Activated CD8-positive, alpha-beta memory T cell treated with anti-CD3 and anti-CD28 coated beads for 36 hours (primary cell): ENCODE measurements around the gene DNAJB2. TPM values are rescaled to one million over a fixed set of nuclear protein-coding genes. Genes with fewer than 3 reads are reported as not detected.

Source experiments
- CTCF ChIA-PET: fragments of 350-600 bp; sonication (Branson Sonifier 250); formaldehyde crosslinking; loops from one replicate; lab custom pipeline; 2021; ENCODE audit warnings: antibody characterized with exemption; lab: Charles Lee
- POLR2A ChIA-PET: fragments of 350-600 bp; sonication (Branson Sonifier 250); formaldehyde crosslinking; loops from one replicate; lab custom pipeline; 2021; ENCODE audit warnings: antibody characterized with exemption; lab: Charles Lee
- total RNA-seq, 2 experiments: library from RNA; stranded (reverse); gene quantifications; one replicate each; pipeline ENCODE4 v1.2.3, GENCODE V29; 2021

DNAJB2 gene
- total RNA-seq, 2 experiments from 2014 or later = 50.2 to 53.5 TPM

DNA sequence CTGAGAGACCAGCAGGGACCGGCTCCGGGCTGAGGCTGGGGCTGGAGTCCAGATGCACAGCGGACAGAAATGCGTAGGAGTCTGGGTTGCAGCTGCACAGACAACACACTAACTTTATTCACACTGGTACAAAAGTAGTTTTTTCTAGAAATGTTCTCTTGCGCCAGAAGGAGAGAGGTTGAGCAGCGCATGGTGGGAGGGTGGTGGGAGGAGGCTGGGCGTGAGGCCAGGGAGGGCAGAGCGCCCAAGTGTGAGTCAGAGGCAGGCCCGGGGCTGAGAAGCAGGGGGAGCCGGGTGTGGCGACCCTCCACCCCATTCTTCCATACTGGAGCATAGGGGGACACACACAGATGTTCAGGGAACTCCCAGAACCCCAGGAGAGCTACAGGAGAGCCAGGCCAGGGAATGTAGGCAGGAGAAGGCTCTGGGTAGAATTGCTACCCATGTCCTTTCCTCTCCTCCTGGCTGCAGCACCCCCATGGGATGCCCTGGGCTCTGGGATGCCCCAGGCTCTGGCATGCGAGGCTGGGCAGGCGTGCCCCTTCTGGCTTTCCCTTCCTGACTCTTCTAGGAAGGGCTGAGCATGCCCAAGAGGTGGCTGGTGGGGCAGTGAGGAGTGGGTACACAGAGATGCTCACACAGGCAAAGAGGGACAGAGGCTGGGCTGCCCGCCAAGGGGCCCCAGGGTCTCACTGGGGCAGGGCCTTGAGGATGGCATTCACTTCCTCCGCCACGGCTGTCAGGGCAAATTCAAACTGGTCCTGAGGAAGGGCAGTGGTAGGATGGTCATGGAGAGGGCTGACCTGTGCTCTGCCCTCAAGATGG is 10.6 kb downstream of the DNAJB2 start:
- ChIA-PET POLR2A (no interaction called here), CTCF (interaction anchor here (1.1 to 3.4 kb wide), 2 partner anchors 12 to 114 kb away, joined by 5 to 19 read pairs; partner anchors contain the start of gene DNAJB2)

- ChIA-PET CTCF (interaction anchor here (1.1 to 3.4 kb wide), 2 partner anchors 12 to 115 kb away, joined by 5 to 19 read pairs; partner anchors contain the start of gene DNAJB2), POLR2A (no interaction called here)
Observed at GRCh38 chr2:219290381-219291171, 11.4 kb downstream of the DNAJB2 start.

- CTCF ChIA-PET = interaction anchor here (1.1 to 4.9 kb wide), 3 partner anchors 8 to 115 kb away, joined by 5 to 36 read pairs (median 19); partner anchors contain the start of gene DNAJB2
- POLR2A ChIA-PET = no interaction called here
Observed at GRCh38 chr2:219291394-219291793, 12.2 kb downstream of the DNAJB2 start.

GRCh38 chr2:219291910-219292490 is 12.8 kb downstream of the DNAJB2 start:
- CTCF ChIA-PET = interaction anchor here (3.4 to 4.9 kb wide), 2 partner anchors 9 to 14 kb away, joined by 19 to 36 read pairs; partner anchors contain the start of gene DNAJB2
- POLR2A ChIA-PET = no interaction called here

DNA sequence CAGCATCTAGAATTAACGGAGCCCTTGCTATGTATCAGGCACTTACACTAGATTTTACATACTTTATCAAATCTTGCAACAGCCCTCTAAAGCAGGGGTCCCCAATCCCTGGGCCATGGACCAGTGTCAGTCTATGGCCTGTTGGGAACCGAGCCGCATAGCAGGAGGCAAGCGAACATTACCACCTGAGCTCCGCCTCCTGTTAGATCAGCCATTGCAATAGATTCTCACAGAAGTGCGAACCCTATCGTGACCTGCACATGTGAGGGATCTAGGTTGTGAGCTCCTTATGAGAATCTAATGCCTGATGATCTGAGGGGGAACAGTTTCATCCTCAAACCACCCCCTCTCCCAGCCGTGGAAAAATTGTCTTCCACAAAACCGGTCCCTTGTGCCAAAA is 13.4 kb downstream of the DNAJB2 start:
- ChIA-PET POLR2A (no interaction called here), CTCF (interaction anchor here (0.9 to 4.9 kb wide), 3 partner anchors 9 to 134 kb away, joined by 3 to 36 read pairs (median 35); partner anchors contain the start of genes TUBA4A and TUBA4B)

DNA sequence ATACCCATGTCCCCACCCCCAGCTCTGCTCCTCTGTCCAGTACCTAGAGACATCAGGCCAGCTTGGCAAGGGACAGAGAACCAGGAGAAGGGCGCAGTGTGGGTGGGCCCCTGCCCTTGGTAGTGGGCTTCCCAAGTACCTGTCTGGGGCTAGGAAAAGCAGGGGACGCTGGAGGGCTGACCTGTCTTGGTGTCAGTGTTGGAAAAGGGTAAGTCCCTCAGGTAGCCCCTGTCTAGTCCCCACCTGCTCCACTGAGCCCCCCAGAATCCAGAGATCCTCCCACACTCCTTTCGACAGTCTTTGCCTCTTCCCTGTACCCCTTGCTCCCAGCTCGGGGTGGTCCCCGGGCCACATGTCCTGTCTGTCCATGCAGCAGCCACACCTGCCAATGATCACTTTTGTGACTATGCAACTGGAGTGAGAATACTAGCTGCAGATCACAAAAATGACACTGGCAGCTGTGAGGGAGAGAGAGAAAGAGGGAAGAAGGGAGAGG is 14.6 kb downstream of the DNAJB2 start:
- ChIA-PET CTCF (interaction anchor here (2.1 to 4.9 kb wide), 6 partner anchors 10 to 314 kb away, joined by 5 to 76 read pairs (median 22); partner anchors contain the start of genes DNAJB2, TUBA4A and TUBA4B), POLR2A (interaction anchor here (3.2 kb wide), 1 partner anchor 15 kb away, joined by 26 read pairs; the partner anchor contains the start of gene DNAJB2)

GRCh38 chr2:219294356-219295351 is 15.5 kb downstream of the DNAJB2 start:
- ChIA-PET POLR2A (interaction anchor here (0.5 to 3.2 kb wide), 8 partner anchors 8 to 587 kb away, joined by 3 to 26 read pairs (median 6); partner anchors contain the start of genes ANKZF1, ATG9A, DNAJB2 and GLB1L), CTCF (interaction anchor here (0.5 to 4.9 kb wide), 49 partner anchors 8 to 888 kb away, joined by 3 to 76 read pairs (median 5); partner anchors contain the start of genes CNPPD1, DNAJB2, DNPEP and GLB1L)

GRCh38 chr2:219296142-219296541 is 17.0 kb downstream of the DNAJB2 start:
- CTCF ChIA-PET = interaction anchor here (1.3 to 4.9 kb wide), 11 partner anchors 9 to 889 kb away, joined by 3 to 76 read pairs (median 10); partner anchors contain the start of genes DNAJB2, NHEJ1, TUBA4A and TUBA4B
- POLR2A ChIA-PET = interaction anchor here (3.2 kb wide), 1 partner anchor 17 kb away, joined by 26 read pairs; the partner anchor contains the start of gene DNAJB2

DNA sequence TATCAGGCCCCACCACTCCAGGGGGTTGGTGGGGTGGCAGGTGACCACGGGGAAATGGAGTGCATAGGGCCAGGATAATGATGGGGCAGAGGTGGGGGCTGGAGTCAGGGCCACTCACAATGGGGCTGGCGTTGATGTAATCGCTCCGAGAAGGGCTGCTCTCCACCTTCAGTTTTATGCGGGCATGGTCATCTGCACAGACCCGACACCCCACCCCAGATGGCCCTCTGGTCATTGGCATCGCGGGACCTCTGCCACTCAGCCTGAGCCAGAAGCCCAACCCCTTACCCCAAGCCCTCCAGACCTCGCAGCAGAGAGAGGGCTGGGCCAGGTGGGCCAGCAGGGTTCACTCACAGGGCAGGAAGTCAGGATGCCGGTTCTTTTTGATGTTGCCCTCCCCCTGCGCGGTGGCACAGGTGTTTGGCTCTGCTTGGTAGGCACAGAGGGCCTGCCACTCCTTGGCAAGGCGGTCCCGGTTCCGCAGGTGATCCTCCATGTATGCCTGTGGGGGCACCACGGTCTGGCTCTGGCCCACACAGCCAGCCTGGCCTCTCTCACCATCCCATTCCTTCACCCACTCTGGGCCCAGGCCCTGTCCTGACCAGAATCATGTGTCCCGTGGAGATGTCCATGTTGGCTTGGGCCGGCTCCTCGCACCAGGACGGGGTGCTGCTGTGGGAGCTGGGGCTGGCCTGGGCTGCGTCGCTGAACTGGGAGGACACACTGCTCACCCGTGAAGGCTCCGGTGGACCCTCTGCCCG is 17.6 kb downstream of the DNAJB2 start:
- ChIA-PET CTCF (interaction anchor here (0.6 to 1.6 kb wide), 4 partner anchors 18 to 137 kb away, joined by 3 to 5 read pairs (median 3); no protein-coding TSS in a partner anchor), POLR2A (no interaction called here)

DNA sequence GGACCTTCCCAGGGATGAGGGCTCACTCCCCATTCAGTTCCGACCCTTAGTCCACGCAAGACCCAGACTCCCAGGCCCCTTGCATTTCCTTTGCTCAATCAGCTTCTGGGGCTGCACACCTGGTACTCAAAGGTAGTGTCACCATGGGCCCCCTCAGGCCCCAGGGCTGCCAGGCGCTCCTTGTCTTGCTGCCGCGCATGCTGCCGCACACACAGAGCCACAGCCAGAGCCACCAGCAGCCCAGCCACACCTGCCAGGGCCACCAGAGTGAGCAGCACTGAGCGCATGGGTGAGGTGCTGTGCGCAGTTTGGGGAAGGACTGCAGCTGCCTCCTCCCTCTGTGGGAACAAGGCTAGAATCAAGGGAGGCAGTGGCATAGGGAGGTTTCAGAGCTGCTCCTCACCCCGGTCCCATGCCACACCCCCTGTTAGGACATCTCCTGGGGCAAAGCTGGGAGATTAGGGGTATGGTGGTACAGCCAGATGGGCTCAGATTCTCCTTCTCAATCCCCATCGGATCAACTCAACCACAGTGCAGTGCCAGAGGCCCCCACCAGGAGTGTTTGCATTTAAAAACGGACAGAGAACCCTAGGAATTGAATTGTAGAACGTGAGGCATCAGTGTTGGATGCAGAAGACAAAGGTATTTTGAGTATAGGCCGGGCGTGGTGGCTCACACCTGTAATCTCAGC is 18.7 kb downstream of the DNAJB2 start:
- CTCF ChIA-PET = interaction anchor here (0.8 to 3.1 kb wide), 9 partner anchors 9 to 239 kb away, joined by 3 to 18 read pairs (median 4); partner anchors contain the start of gene NHEJ1
- POLR2A ChIA-PET = no interaction called here

DNA sequence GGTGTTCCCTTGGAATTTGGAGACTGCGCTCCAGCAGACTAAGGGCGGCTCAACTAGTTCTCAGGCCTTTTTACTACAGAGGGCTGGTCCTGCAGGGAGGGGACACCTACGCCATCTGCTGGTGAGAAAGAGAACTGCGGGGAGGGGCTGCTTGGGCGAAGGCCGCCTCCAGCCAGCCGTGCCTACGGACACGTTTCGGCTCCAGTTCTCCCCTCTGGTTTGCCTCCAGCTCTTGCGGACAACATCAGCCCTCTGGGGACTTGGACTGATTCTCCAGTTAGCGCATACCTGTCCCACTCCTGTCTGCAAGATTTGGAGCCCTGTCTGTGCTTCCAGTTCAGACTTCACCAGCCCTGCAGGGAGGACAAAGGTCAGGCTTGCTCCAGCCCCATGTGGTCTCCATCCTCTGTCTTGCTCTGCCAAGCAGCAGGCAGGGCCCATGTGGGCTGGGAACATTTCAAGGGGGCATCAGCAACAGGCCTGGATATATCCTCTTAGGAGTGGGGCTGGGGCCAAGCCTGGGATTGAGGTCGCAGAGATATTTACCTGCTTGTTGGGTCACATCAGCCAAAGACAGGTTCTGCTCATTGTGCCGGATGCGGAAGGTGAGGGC is 19.7 kb downstream of the DNAJB2 start:
- POLR2A ChIA-PET = no interaction called here

DNA sequence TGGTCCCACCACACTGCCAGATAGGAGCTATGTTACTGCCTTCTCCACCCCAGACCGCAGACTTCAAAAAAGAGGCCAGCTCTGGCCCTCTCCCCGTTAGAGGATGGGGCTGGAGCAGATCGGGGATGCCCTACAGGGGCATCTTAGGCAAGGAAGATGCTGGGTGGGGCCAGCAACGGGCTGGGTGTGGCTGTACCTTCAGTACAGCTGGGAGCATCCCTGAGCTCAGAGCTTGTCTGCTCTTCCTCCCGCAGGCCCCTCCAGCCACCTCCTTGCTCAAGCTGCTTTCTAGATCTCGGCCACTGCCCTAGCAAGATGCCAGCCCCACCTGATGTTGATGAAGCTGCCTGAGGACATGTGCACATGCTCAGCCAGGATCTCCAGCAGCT is 20.2 kb downstream of the DNAJB2 start:
- ChIA-PET CTCF (interaction anchor here (0.6 to 3.1 kb wide), 9 partner anchors 20 to 141 kb away, joined by 3 to 18 read pairs (median 4); partner anchors contain the start of genes CNPPD1, DNAJB2 and NHEJ1), POLR2A (no interaction called here)

More for the DNA sequence above, 19.7 kb downstream of the DNAJB2 start:
- CTCF ChIA-PET = interaction anchor here (0.6 to 3.1 kb wide), 10 partner anchors 8 to 240 kb away, joined by 3 to 18 read pairs (median 4); partner anchors contain the start of genes CNPPD1 and NHEJ1

DNA sequence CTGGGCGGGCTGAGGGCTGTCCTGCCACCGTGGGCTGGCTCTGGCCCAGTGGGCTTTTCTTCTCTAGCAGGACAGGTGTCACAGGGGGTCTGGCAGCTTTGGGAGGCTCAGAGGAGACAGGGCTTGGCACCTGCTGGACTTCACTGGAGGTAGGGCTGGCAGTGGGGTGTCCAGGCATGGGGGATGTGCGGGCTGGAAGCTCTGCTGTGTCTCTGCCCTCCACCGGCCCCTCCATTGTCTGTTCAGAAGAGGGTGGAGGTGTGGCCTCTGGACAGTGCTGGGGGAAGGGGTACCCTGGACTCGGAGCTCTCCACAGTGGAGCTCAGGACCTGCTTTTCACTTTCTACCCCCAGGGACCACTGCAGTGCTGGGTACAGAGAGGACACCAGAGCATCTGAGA is 20.9 kb downstream of the DNAJB2 start:
- ChIA-PET CTCF (interaction anchor here (0.6 to 3.1 kb wide), 7 partner anchors 20 to 141 kb away, joined by 3 to 18 read pairs (median 4); partner anchors contain the start of genes DNAJB2 and NHEJ1), POLR2A (no interaction called here)

DNA sequence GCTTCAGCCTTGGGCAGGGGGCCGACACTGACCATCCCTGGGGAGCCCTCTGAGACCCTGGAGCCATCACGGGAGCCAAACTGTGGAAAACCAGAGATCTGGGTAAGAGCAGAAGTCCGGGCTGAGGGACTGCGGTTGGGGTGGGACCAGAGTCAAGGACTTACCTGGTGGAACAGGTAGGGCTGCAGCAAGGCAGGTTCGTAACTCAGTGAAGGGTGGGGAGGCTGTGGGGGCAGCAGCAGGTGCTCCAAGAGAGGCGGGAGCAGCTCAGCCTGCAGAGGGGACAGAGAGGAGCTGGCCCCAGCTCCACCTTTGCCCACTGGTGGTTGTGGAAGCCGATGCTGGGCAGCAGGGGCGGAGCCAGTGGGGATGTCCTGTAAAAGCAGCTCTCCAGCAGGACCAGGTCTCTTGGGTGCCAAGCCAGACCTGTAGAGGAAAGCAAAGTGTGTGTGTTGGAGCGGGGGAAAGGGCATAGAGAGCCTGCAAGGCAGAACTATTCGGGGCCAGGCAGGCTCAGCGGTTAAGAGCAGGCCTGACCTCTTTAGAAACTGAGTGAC is 23.3 kb downstream of the DNAJB2 start:
- ChIA-PET CTCF (no interaction called here), POLR2A (no interaction called here)

DNA sequence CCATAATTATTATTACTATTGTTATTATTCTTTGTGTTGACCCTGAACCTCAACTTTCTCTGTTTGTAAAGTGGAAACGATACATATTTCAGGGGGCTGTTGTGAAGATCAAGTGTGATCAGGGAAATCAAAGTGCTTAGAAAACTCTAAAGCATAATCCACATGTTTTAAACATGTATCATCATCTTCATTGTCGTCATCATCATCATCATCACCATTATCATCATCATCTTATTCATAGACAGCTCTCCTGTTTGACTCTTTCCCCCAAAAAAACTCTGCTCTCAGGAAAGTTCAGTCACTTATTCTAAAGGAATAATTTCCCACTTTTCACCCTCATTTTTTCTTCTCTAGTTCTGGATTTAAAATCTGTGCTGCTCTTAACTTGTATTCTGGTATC is 25.1 kb downstream of the DNAJB2 start:
- POLR2A ChIA-PET = no interaction called here
- CTCF ChIA-PET = interaction anchor here (3.0 kb wide), 1 partner anchor 9 kb away, joined by 10 read pairs; no protein-coding TSS in a partner anchor
